A549 (cell line): ENCODE results near the gene CLDN18.

Experiments
- CBX8 ChIP-seq: fragments of 200-600 bp; sonication (generic); IDR thresholded peaks from 2 replicates; pipeline ENCODE4 v1.6.1; 2016
- MAFK ChIP-seq: fragments of 450-650 bp; IDR thresholded peaks from 2 replicates; pipeline ENCODE4 v1.6.1; 2014; ENCODE audit not compliant: partially characterized antibody
- PHF8 ChIP-seq: fragments of 200-600 bp; sonication (generic); IDR thresholded peaks from 2 replicates; pipeline ENCODE4 v1.6.1; 2016; ENCODE audit warnings: low read depth, mild to moderate bottlenecking, antibody characterized with exemption, moderate library complexity, borderline replicate concordance
- POLR2A ChIP-seq: IDR thresholded peaks from 2 replicates; pipeline ENCODE4 v1.6.1; 2012; ENCODE audit warnings: mild to moderate bottlenecking, low read length
- RFX5 ChIP-seq: fragments of 450-650 bp; IDR thresholded peaks from 2 replicates; pipeline ENCODE4 v1.7.1; 2014; ENCODE audit warnings: antibody characterized with exemption, mild to moderate bottlenecking, moderate library complexity
- SREBF2 ChIP-seq: fragments of 450-650 bp; IDR thresholded peaks from 2 replicates; pipeline ENCODE4 v1.6.1; 2014; ENCODE audit warnings: mild to moderate bottlenecking, moderate library complexity
- ZFP36 ChIP-seq: fragments of 450-650 bp; IDR thresholded peaks from 2 replicates; pipeline ENCODE4 v1.6.1; 2014; ENCODE audit warnings: borderline replicate concordance; ENCODE audit not compliant: partially characterized antibody
- TF ChIP-seq, protein P1 (sequence below): fragments of >200 bp; sonication (Bioruptor Twin); formaldehyde crosslinking; IDR thresholded peaks from 3 replicates; pipeline ENCODE4 v1.5.1; 2016
- TF ChIP-seq, protein P2 (sequence below): fragments of 450-650 bp; IDR thresholded peaks from 2 replicates; pipeline ENCODE4 v1.6.1; 2014; ENCODE audit warnings: antibody characterized with exemption

DNA sequence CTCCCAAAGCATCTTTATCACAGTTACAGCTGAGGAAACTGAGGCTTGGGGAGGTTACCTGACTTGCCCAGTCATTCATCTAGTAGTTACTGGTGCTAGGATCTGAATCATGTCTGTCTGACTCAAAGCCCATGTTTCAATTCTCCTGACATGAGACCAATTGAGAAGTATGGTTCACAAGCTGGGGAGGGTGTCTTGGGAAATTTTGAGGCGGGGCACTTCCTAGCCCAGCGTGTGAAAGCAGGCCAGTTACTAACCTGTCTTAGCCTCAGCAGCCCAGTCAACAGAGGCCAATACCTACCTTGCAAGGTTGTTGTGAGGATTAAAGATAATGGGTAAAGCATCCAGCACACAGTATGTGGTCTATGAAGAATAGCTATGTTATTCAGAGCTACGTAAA lies 37.0 kb downstream of the CLDN18 start:
- TF ChIP-seq CBX8, result no peak
- TF ChIP-seq, protein P1, sequence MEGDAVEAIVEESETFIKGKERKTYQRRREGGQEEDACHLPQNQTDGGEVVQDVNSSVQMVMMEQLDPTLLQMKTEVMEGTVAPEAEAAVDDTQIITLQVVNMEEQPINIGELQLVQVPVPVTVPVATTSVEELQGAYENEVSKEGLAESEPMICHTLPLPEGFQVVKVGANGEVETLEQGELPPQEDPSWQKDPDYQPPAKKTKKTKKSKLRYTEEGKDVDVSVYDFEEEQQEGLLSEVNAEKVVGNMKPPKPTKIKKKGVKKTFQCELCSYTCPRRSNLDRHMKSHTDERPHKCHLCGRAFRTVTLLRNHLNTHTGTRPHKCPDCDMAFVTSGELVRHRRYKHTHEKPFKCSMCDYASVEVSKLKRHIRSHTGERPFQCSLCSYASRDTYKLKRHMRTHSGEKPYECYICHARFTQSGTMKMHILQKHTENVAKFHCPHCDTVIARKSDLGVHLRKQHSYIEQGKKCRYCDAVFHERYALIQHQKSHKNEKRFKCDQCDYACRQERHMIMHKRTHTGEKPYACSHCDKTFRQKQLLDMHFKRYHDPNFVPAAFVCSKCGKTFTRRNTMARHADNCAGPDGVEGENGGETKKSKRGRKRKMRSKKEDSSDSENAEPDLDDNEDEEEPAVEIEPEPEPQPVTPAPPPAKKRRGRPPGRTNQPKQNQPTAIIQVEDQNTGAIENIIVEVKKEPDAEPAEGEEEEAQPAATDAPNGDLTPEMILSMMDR, result no peak
- TF ChIP-seq, protein P2, sequence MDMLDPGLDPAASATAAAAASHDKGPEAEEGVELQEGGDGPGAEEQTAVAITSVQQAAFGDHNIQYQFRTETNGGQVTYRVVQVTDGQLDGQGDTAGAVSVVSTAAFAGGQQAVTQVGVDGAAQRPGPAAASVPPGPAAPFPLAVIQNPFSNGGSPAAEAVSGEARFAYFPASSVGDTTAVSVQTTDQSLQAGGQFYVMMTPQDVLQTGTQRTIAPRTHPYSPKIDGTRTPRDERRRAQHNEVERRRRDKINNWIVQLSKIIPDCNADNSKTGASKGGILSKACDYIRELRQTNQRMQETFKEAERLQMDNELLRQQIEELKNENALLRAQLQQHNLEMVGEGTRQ, result no peak
- TF ChIP-seq PHF8, result no peak
- no peak for TF ChIP-seq POLR2A
- TF ChIP-seq MAFK, result no peak
- no peak for TF ChIP-seq RFX5
- no peak for TF ChIP-seq SREBF2
- TF ChIP-seq ZFP36, result no peak
